ENCODE data around the gene OR52E4. TPM values are rescaled to one million over a fixed set of nuclear protein-coding genes. Genes with fewer than 3 reads are reported as not detected.

OR52E4 gene
- total and polyA plus RNA-seq, 4 donors = not detected

GRCh38 chr11:5923427-5923776, 43.0 kb downstream of the OR52E4 start:
- no peak overlapping the region for H3K27ac ChIP-seq (ENCODE audit: low read depth in 1 of 2, low read length in 2 of 2)
- peaks cover 0 to 4% (median 0%) of the 10 kb centered on the region in 4 donors for H3K9me3 ChIP-seq (ENCODE audit: control insufficient read depth in 4 of 4, low read length in 3 of 4)
- no peaks in the 10 kb centered on the region for H3K36me3 ChIP-seq (ENCODE audit: control insufficient read depth in 4 of 4, insufficient read depth in 3 of 4, low read depth in 1 of 4, low read length in 3 of 4)
- DNase-seq (ENCODE audit: low spot score) = no peak
- no peaks in the 10 kb centered on the region for H3K4me1 ChIP-seq (ENCODE audit: control insufficient read depth in 4 of 4, insufficient read depth in 4 of 4, low read length in 3 of 4)
- H3K4me3 ChIP-seq (ENCODE audit: low read depth in 1 of 3, low read length in 3 of 3) = no peak overlapping the region
- no peak overlapping the region for H3K9ac ChIP-seq (ENCODE audit: low read depth in 1 of 2, low read length in 2 of 2)
- TF ChIP-seq, protein P1, sequence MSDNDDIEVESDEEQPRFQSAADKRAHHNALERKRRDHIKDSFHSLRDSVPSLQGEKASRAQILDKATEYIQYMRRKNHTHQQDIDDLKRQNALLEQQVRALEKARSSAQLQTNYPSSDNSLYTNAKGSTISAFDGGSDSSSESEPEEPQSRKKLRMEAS (IDR thresholded peaks at IDR 0.05) = no peak
- no peak for TF ChIP-seq EGR1 (IDR thresholded peaks at IDR 0.05; ENCODE audit: low read depth in 2 of 2)
- TF ChIP-seq RXRA (IDR thresholded peaks at IDR 0.05) = no peak
- no peak for TF ChIP-seq JUND (IDR thresholded peaks at IDR 0.05)
- TF ChIP-seq SP1 (IDR thresholded peaks at IDR 0.05) = no peak
- TF ChIP-seq, protein P2, sequence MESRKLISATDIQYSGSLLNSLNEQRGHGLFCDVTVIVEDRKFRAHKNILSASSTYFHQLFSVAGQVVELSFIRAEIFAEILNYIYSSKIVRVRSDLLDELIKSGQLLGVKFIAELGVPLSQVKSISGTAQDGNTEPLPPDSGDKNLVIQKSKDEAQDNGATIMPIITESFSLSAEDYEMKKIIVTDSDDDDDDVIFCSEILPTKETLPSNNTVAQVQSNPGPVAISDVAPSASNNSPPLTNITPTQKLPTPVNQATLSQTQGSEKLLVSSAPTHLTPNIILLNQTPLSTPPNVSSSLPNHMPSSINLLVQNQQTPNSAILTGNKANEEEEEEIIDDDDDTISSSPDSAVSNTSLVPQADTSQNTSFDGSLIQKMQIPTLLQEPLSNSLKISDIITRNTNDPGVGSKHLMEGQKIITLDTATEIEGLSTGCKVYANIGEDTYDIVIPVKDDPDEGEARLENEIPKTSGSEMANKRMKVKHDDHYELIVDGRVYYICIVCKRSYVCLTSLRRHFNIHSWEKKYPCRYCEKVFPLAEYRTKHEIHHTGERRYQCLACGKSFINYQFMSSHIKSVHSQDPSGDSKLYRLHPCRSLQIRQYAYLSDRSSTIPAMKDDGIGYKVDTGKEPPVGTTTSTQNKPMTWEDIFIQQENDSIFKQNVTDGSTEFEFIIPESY (IDR thresholded peaks at IDR 0.05) = no peak
- no peak for TF ChIP-seq NR2F2 (IDR thresholded peaks at IDR 0.05)
- TF ChIP-seq FOXA1 (IDR thresholded peaks at IDR 0.05) = no peak
- no peak for TF ChIP-seq HNF4A (conservative IDR thresholded peaks at IDR 0.05)
- no peak for TF ChIP-seq FOXA2 (IDR thresholded peaks at IDR 0.05)
- H3K27me3 ChIP-seq (ENCODE audit: control insufficient read depth in 4 of 4, insufficient read depth in 4 of 4, low read length in 3 of 4) = no peaks in the 10 kb centered on the region

DNA sequence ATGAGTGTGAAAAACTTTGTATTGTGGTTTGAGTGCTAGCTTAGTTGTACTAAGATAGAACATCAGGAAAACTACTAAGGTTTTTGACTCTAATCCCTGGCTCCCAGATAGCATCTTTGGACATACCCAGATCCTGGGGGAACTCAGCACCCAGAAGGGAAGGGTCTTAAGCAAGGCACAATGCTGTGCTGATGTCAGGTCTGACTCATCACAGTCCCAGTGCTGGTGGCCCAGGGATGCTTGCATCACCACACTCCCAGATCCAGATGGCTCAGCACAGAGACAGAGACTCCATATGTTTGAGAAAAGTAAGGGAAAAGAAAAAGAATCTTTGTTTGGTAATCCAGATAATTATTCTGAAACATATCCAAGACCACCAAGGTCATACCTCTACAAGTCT, 43.4 kb downstream of the OR52E4 start:
- H3K9ac ChIP-seq (ENCODE audit: low read depth in 1 of 2, low read length in 2 of 2) = no peak overlapping the region
- H3K4me3 ChIP-seq (ENCODE audit: low read depth in 1 of 3, low read length in 3 of 3) = no peak overlapping the region
- H3K27ac ChIP-seq (ENCODE audit: low read depth in 1 of 2, low read length in 2 of 2) = no peak overlapping the region
- H3K36me3 ChIP-seq (ENCODE audit: control insufficient read depth in 4 of 4, insufficient read depth in 3 of 4, low read depth in 1 of 4, low read length in 3 of 4) = no peaks in the 10 kb centered on the region
- peaks cover 0 to 4% (median 0%) of the 10 kb centered on the region in 4 donors for H3K9me3 ChIP-seq (ENCODE audit: control insufficient read depth in 4 of 4, low read length in 3 of 4)
- no peaks in the 10 kb centered on the region for H3K27me3 ChIP-seq (ENCODE audit: control insufficient read depth in 4 of 4, insufficient read depth in 4 of 4, low read length in 3 of 4)
- H3K4me1 ChIP-seq (ENCODE audit: control insufficient read depth in 4 of 4, insufficient read depth in 4 of 4, low read length in 3 of 4) = no peaks in the 10 kb centered on the region
- TF ChIP-seq, protein P3, sequence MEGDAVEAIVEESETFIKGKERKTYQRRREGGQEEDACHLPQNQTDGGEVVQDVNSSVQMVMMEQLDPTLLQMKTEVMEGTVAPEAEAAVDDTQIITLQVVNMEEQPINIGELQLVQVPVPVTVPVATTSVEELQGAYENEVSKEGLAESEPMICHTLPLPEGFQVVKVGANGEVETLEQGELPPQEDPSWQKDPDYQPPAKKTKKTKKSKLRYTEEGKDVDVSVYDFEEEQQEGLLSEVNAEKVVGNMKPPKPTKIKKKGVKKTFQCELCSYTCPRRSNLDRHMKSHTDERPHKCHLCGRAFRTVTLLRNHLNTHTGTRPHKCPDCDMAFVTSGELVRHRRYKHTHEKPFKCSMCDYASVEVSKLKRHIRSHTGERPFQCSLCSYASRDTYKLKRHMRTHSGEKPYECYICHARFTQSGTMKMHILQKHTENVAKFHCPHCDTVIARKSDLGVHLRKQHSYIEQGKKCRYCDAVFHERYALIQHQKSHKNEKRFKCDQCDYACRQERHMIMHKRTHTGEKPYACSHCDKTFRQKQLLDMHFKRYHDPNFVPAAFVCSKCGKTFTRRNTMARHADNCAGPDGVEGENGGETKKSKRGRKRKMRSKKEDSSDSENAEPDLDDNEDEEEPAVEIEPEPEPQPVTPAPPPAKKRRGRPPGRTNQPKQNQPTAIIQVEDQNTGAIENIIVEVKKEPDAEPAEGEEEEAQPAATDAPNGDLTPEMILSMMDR (IDR thresholded peaks at IDR 0.05; ENCODE audit: low read depth, low read length, missing input control) = no peak
- TF ChIP-seq ATF3 (IDR thresholded peaks at IDR 0.05) (no peak), GABPA (IDR thresholded peaks at IDR 0.05 in 1 of 2, conservative IDR thresholded peaks at IDR 0.05 in 1 of 2) (no peak), FOXA1 (IDR thresholded peaks at IDR 0.05) (no peak), FOXA2 (IDR thresholded peaks at IDR 0.05) (no peak), HNF4A (conservative IDR thresholded peaks at IDR 0.05) (no peak), YY1 (IDR thresholded peaks at IDR 0.05) (no peak), RAD21 (IDR thresholded peaks at IDR 0.05) (no peak), HNF4G (IDR thresholded peaks at IDR 0.05) (no peak), SP1 (IDR thresholded peaks at IDR 0.05) (no peak), NR2F2 (IDR thresholded peaks at IDR 0.05) (no peak), JUND (IDR thresholded peaks at IDR 0.05) (no peak), EGR1 (IDR thresholded peaks at IDR 0.05; ENCODE audit: low read depth in 2 of 2) (no peak)
- TF ChIP-seq, protein P4, sequence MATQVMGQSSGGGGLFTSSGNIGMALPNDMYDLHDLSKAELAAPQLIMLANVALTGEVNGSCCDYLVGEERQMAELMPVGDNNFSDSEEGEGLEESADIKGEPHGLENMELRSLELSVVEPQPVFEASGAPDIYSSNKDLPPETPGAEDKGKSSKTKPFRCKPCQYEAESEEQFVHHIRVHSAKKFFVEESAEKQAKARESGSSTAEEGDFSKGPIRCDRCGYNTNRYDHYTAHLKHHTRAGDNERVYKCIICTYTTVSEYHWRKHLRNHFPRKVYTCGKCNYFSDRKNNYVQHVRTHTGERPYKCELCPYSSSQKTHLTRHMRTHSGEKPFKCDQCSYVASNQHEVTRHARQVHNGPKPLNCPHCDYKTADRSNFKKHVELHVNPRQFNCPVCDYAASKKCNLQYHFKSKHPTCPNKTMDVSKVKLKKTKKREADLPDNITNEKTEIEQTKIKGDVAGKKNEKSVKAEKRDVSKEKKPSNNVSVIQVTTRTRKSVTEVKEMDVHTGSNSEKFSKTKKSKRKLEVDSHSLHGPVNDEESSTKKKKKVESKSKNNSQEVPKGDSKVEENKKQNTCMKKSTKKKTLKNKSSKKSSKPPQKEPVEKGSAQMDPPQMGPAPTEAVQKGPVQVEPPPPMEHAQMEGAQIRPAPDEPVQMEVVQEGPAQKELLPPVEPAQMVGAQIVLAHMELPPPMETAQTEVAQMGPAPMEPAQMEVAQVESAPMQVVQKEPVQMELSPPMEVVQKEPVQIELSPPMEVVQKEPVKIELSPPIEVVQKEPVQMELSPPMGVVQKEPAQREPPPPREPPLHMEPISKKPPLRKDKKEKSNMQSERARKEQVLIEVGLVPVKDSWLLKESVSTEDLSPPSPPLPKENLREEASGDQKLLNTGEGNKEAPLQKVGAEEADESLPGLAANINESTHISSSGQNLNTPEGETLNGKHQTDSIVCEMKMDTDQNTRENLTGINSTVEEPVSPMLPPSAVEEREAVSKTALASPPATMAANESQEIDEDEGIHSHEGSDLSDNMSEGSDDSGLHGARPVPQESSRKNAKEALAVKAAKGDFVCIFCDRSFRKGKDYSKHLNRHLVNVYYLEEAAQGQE (IDR thresholded peaks at IDR 0.05) = no peak
- TF ChIP-seq, protein P2 (IDR thresholded peaks at IDR 0.05) = no peak
- no peak for DNase-seq (ENCODE audit: low spot score)

Data from liver (tissue), 9 donors.